Mesendoderm (in vitro differentiated cells): ENCODE results near the gene CDH8.
"Not testable (repeated sequence)": the region's sequence is repeated elsewhere in the genome, so short reads cannot be mapped to it uniquely, and the experiment has no call there.

ENCODE experiments used
- DNase-seq: peaks from one replicate; pipeline ENCODE4 v3.0.0; 2013
- H2AK5ac ChIP-seq: 2 replicates; pipeline ENCODE4 v1.6.1; 2013; ENCODE audit warnings: low read length, inconsistent platforms
- H2BK120ac ChIP-seq: 2 replicates; pipeline ENCODE4 v1.6.1; 2013; ENCODE audit warnings: low read depth, mild to moderate bottlenecking, low read length, moderate library complexity, mixed read lengths
- H2BK15ac ChIP-seq: replicated peaks from 2 replicates; pipeline ENCODE4 v1.6.1; 2013; ENCODE audit warnings: low read depth, mild to moderate bottlenecking, moderate library complexity
- H2BK5ac ChIP-seq: 2 replicates; pipeline ENCODE4 v1.6.1; 2013; ENCODE audit warnings: low read length, inconsistent platforms
- H3K18ac ChIP-seq: 2 replicates; pipeline ENCODE4 v1.6.1; 2013; ENCODE audit warnings: mild to moderate bottlenecking, low read length, mixed read lengths
- H3K23ac ChIP-seq: one replicate; pipeline ENCODE4 v1.6.1; 2013; ENCODE audit warnings: low read length
- H3K27ac ChIP-seq: 2 replicates; pipeline ENCODE4 v1.5.1; 2013; ENCODE audit warnings: low read depth, mild to moderate bottlenecking, inconsistent platforms, low read length, moderate library complexity
- H3K27me3 ChIP-seq: 2 replicates; pipeline ENCODE4 v1.6.1; 2013; ENCODE audit warnings: low read length, control low read depth, mild to moderate bottlenecking, inconsistent platforms; ENCODE audit not compliant: insufficient read depth, poor library complexity
- H3K36me3 ChIP-seq: 2 replicates; pipeline ENCODE4 v1.6.1; 2013; ENCODE audit warnings: low read length, inconsistent platforms; ENCODE audit not compliant: control insufficient read depth, insufficient read depth
- H3K4ac ChIP-seq: one replicate; pipeline ENCODE4 v1.6.1; 2013; ENCODE audit warnings: low read depth, mild to moderate bottlenecking, low read length, moderate library complexity
- H3K4me1 ChIP-seq: 2 replicates; pipeline ENCODE4 v1.6.1; 2013; ENCODE audit warnings: low read depth, low read length, inconsistent platforms; ENCODE audit not compliant: control insufficient read depth
- H3K4me2 ChIP-seq: 2 replicates; pipeline ENCODE4 v1.6.1; 2013; ENCODE audit warnings: low read length
- H3K4me3 ChIP-seq: 2 replicates; pipeline ENCODE4 v1.5.1; 2013; ENCODE audit warnings: mild to moderate bottlenecking, low read length
- H3K56ac ChIP-seq: one replicate; pipeline ENCODE4 v1.6.1; 2013; ENCODE audit warnings: low read length
- H3K79me1 ChIP-seq: 2 replicates; pipeline ENCODE4 v1.6.1; 2013; ENCODE audit warnings: low read length, inconsistent platforms
- H3K79me2 ChIP-seq: 2 replicates; pipeline ENCODE4 v1.6.1; 2013; ENCODE audit warnings: mild to moderate bottlenecking, low read length; ENCODE audit not compliant: control insufficient read depth, insufficient read depth
- H3K9ac ChIP-seq: 2 replicates; pipeline ENCODE4 v1.6.1; 2013; ENCODE audit warnings: low read length, inconsistent platforms
- H4K5ac ChIP-seq: one replicate; pipeline ENCODE4 v1.6.1; 2013; ENCODE audit warnings: low read length
- H4K8ac ChIP-seq: one replicate; pipeline ENCODE4 v1.6.1; 2013; ENCODE audit warnings: low read depth, mild to moderate bottlenecking, control low read depth, low read length, moderate library complexity
- WGBS: extraction: QIAGEN DNeasy Blood & Tissue Kit; methylation state at CpG from one replicate; pipeline ENCODE4 v1.1.7; 2013; ENCODE audit warnings: low lambda C conversion rate, missing lambda C conversion rate; ENCODE audit not compliant: insufficient coverage; ENCODE audit errors: extremely low coverage; 5-methylcytosine and 5-hydroxymethylcytosine counted together

Gene CDH8

DNA sequence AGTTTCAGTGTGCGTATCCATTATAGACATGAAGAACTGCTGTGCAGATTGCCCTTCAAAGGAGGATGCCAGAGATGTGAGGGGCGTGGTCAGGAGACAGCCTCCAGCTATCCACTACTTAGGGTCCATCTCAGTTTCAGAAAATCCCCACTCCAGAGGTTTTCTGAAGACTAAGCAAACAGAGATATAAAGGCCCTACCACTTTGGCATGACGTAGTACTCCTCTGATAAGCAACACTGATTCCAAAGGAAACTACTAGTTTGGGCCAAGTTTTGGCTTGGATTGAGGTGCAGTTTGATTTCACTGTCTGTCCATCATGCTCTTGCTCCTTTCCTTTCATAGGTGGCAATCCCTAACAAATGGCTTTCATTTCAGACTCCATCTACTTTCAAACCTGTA, 228.7 kb downstream of the CDH8 start:
- Histone ChIP-seq H3K56ac (no peak overlapping the region), H3K79me2 (no peaks in the 10 kb centered on the region), H3K18ac (no peak overlapping the region), H3K4me2 (no peak overlapping the region), H2AK5ac (no peak overlapping the region), H3K36me3 (no peaks in the 10 kb centered on the region), H2BK120ac (no peak overlapping the region), H2BK5ac (no peak overlapping the region), H3K4me3 (no peak overlapping the region), H3K23ac (no peak overlapping the region), H3K27ac (no peak overlapping the region), H4K5ac (no peak overlapping the region), H3K9ac (no peak overlapping the region), H3K4me1 (no peaks in the 10 kb centered on the region), H3K27me3 (no peaks in the 10 kb centered on the region), H4K8ac (no peak overlapping the region), H2BK15ac (no peak overlapping the region), H3K4ac (no peak overlapping the region), H3K79me1 (no peaks in the 10 kb centered on the region)
- no CpG with 5 or more reads among the region's 3 CpGs for WGBS
- DNase-seq = no peak

DNA sequence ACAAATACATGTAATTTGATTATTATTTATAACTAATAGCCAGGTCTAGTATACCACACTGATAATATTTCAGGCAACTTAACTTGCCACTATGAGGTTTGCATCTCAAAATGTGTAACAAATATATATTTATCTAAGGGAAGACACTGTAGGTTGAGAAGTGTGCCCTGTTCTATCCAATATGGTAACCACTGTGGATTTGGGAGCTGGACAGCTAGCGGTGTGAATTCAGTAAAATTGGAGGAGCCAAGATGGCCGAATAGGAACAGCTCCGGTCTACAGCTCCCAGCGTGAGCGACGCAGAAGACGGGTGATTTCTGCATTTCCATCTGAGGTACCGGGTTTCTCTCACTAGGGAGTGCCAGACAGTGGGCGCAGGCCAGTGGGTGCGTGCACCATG, 235.0 kb downstream of the CDH8 start:
- H3K4me2 ChIP-seq, DNase-seq, H4K5ac ChIP-seq, H3K4me1 ChIP-seq, H2AK5ac ChIP-seq, H3K4ac ChIP-seq, H3K4me3 ChIP-seq, H2BK5ac ChIP-seq, H4K8ac ChIP-seq, H3K79me2 ChIP-seq, H3K36me3 ChIP-seq, H3K23ac ChIP-seq, H2BK15ac ChIP-seq, H3K79me1 ChIP-seq, H2BK120ac ChIP-seq, H3K56ac ChIP-seq, H3K27me3 ChIP-seq, H3K18ac ChIP-seq, H3K27ac ChIP-seq, H3K9ac ChIP-seq: not testable (repeated sequence)
- WGBS = no CpG with 5 or more reads among the region's 10 CpGs

DNA sequence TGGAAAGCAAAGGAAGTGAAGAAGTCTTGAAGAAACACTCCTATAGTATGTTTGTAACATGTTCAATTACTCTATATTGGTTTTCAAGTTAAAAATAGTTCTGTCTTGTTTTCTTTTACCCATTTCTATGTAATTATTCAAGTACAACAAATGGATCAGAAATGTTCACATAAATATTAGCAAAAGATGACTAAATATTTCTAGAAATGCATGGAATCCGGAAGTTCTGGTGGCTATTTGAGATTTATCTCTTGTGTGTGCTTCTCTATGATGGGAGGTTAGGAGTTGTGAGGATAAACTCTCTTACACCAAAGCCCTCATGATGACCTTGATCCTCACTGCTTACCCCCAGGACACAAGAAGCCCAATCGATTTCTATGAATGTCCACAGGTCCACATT, 237.5 kb downstream of the CDH8 start:
- Histone ChIP-seq H3K56ac (no peak overlapping the region), H2BK15ac (no peak overlapping the region), H3K4ac (no peak overlapping the region), H3K27me3 (no peaks in the 10 kb centered on the region), H3K23ac (no peak overlapping the region), H2BK120ac (no peak overlapping the region), H3K4me3 (no peak overlapping the region), H2AK5ac (no peak overlapping the region), H4K5ac (no peak overlapping the region), H3K4me1 (no peaks in the 10 kb centered on the region), H3K79me1 (no peaks in the 10 kb centered on the region), H4K8ac (no peak overlapping the region), H3K9ac (no peak overlapping the region), H2BK5ac (no peak overlapping the region), H3K4me2 (no peak overlapping the region), H3K79me2 (no peaks in the 10 kb centered on the region), H3K36me3 (no peaks in the 10 kb centered on the region), H3K18ac (no peak overlapping the region), H3K27ac (no peak overlapping the region)
- no CpG with 5 or more reads among the region's 2 CpGs for WGBS
- no peak for DNase-seq

DNA sequence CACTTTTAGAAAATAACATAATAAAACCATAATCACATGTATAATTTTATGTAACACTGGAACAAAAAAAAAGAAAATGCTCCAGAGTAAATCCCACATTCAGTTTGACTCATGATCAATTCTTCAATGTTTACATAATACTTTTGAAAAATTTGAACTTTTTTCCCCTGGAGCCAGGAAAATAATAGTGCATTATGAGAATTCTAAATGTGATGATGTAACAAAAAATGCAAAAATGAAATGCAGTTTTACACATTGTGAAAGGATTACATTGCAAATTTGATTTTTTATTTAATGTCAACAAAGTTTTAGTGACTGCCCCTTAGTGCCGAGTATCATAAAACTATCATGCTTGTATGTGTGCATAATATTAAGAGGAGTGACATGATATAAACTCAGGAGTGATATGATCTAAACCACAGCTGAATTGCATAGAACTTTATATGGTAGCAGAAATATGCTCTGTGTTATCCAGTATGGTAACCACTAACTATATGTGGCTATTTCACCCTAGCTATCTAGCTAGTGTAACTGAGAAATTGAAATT, 238.2 kb downstream of the CDH8 start:
- DNase-seq = no peak
- Histone ChIP-seq H2BK120ac (no peak overlapping the region), H2AK5ac (no peak overlapping the region), H3K27me3 (no peaks in the 10 kb centered on the region), H3K9ac (no peak overlapping the region), H3K18ac (no peak overlapping the region), H3K56ac (no peak overlapping the region), H2BK5ac (no peak overlapping the region), H2BK15ac (no peak overlapping the region), H3K4me1 (no peaks in the 10 kb centered on the region), H3K4ac (no peak overlapping the region), H3K4me3 (no peak overlapping the region), H4K8ac (no peak overlapping the region), H3K79me2 (no peaks in the 10 kb centered on the region), H3K79me1 (no peaks in the 10 kb centered on the region), H3K23ac (no peak overlapping the region), H3K27ac (no peak overlapping the region), H3K4me2 (no peak overlapping the region), H3K36me3 (no peaks in the 10 kb centered on the region), H4K5ac (no peak overlapping the region)
- no CpG with 5 or more reads among the region's 1 CpG for WGBS

DNA sequence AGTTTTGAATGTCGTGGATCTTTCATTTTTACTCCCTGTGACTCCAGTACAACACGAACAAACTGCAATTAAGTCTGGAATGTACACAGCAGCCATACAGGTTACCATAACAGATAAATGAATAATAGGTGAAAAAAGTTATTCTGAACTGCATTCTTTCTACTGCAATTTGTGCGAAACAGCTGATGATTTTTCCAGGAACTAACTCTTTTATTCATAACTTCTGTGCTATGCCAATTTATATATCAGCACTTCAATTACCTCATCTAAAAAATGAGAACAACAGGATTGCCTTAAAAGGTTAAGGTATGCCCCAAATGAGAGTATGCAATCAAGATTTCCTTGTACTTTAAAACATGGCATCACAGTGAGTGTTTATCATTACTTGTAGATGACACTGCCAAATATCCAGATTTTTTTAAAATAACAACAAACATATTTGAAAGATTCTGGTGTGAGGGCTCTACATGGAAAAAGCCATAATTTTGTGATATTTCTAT, 238.9 kb downstream of the CDH8 start:
- H3K36me3 ChIP-seq = no peaks in the 10 kb centered on the region
- WGBS = no CpG with 5 or more reads among the region's 3 CpGs
- H3K18ac ChIP-seq = no peak overlapping the region

More for the DNA sequence above, 238.9 kb downstream of the CDH8 start:
- H2BK5ac ChIP-seq = no peak overlapping the region
- no peak overlapping the region for H3K27ac ChIP-seq
- H4K8ac ChIP-seq = no peak overlapping the region
- H3K27me3 ChIP-seq = no peaks in the 10 kb centered on the region
- H3K56ac ChIP-seq = no peak overlapping the region
- H3K23ac ChIP-seq = no peak overlapping the region
- no peak overlapping the region for H3K4me3 ChIP-seq
- no peak overlapping the region for H3K9ac ChIP-seq
- H4K5ac ChIP-seq = no peak overlapping the region
- H2BK15ac ChIP-seq = no peak overlapping the region
- H3K4ac ChIP-seq = no peak overlapping the region
- H2AK5ac ChIP-seq = no peak overlapping the region
- no peak for DNase-seq
- H3K4me2 ChIP-seq = no peak overlapping the region
- no peak overlapping the region for H2BK120ac ChIP-seq
- H3K79me1 ChIP-seq = no peaks in the 10 kb centered on the region
- no peaks in the 10 kb centered on the region for H3K4me1 ChIP-seq
- no peaks in the 10 kb centered on the region for H3K79me2 ChIP-seq
